ENCODE results near the gene PHF2. TPM values are rescaled to one million over a fixed set of nuclear protein-coding genes. Genes with fewer than 3 reads are reported as not detected.

Gene PHF2
- total and polyA plus RNA-seq, 2 of the 4 experiments (the other 2 are of a cell fraction): 5.9 to 9.5 TPM

- H3K27ac ChIP-seq (ENCODE audit: insufficient read depth, low read length): no peak overlapping the region
- DNase-seq: no peak
- no peak overlapping the region for H2BK20ac ChIP-seq (ENCODE audit: low read depth, low read length)
- TF ChIP-seq RAD21 (IDR thresholded peaks at IDR 0.05; ENCODE audit: low read length): no peak
- TF ChIP-seq CEBPB (IDR thresholded peaks at IDR 0.05; ENCODE audit: low read depth, low read length): no peak
- no peak for TF ChIP-seq MXI1 (IDR thresholded peaks at IDR 0.05; ENCODE audit: borderline replicate concordance, low read depth, low read length)
- no peak for TF ChIP-seq ELK1 (IDR thresholded peaks at IDR 0.05; ENCODE audit: borderline replicate concordance, low read depth, low read length)
- no peak for TF ChIP-seq BHLHE40 (IDR thresholded peaks at IDR 0.05; ENCODE audit: low read depth, low read length)
- no peak for TF ChIP-seq USF2 (IDR thresholded peaks at IDR 0.05; ENCODE audit: low read depth, low read length)
- TF ChIP-seq RFX5 (IDR thresholded peaks at IDR 0.05; ENCODE audit: low read depth, low read length): no peak
- TF ChIP-seq RCOR1 (IDR thresholded peaks at IDR 0.05; ENCODE audit: insufficient replicate concordance, low read length): no peak
- no peak for TF ChIP-seq SMC3 (IDR thresholded peaks at IDR 0.05; ENCODE audit: low read depth, low read length)
- TF ChIP-seq MAZ (IDR thresholded peaks at IDR 0.05; ENCODE audit: borderline replicate concordance, low read depth, low read length): no peak
- no peak for TF ChIP-seq POLR2A (IDR thresholded peaks at IDR 0.05; ENCODE audit: low read depth, low read length)
- no peak for TF ChIP-seq NFE2L2 (IDR thresholded peaks at IDR 0.05; ENCODE audit: low read depth, low read length)
- no peak for TF ChIP-seq CHD1 (IDR thresholded peaks at IDR 0.05; ENCODE audit: low read depth, low read length)
- no peak for TF ChIP-seq MAFK (IDR thresholded peaks at IDR 0.05; ENCODE audit: low read depth, low read length)
- TF ChIP-seq CTCF (conservative IDR thresholded peaks at IDR 0.05; ENCODE audit: low read depth, low read length): no peak
- no peak for TF ChIP-seq FOS (IDR thresholded peaks at IDR 0.05; ENCODE audit: low read depth, low read length)
- H3K23ac ChIP-seq (ENCODE audit: low read depth, low read length): no peak overlapping the region
- H3K4me3 ChIP-seq (ENCODE audit: insufficient read depth, low read depth, low read length): no peak overlapping the region
- no peak overlapping the region for H2AK5ac ChIP-seq (ENCODE audit: low read depth, low read length)
- no peak overlapping the region for H3K56ac ChIP-seq (ENCODE audit: extremely low read depth, insufficient read depth, low read length)
- H4K20me1 ChIP-seq (ENCODE audit: insufficient read depth, low read length): no peaks in the 10 kb centered on the region
- intact Hi-C loops (cut with micrococcal nuclease) (no loop called here), in situ Hi-C loops (cut with MboI; ENCODE audit: low sequenced_read_pairs) (loop anchor here (25.0 kb wide), 1 partner anchor 490 kb away; no protein-coding TSS in a partner anchor), dilution Hi-C loops (cut with HindIII; ENCODE audit: low sequenced_read_pairs, unreplicated experiment) (no loop called here)
- no peak overlapping the region for H3K18ac ChIP-seq (ENCODE audit: low read depth, low read length)
- H2AFZ ChIP-seq (replicated peaks; ENCODE audit: low read length, poor library complexity): no peak overlapping the region
- POLR2A ChIA-PET (ENCODE audit: unreplicated experiment): no interaction called here
- H2BK15ac ChIP-seq (ENCODE audit: low read depth, low read length): no peak overlapping the region
- H3K9ac ChIP-seq (ENCODE audit: low read depth, low read length): no peak overlapping the region
- no peaks in the 10 kb centered on the region for H3K79me1 ChIP-seq (ENCODE audit: low read depth in 1 of 2, low read length in 2 of 2)
- no peaks in the 10 kb centered on the region for H3K4me1 ChIP-seq (ENCODE audit: control insufficient read depth, insufficient read depth, low read length)
- no peak for ATAC-seq (ENCODE audit: low read depth)
- H2AK9ac ChIP-seq (replicated peaks; ENCODE audit: low read depth, low read length, poor library complexity): no peak overlapping the region
- no peak overlapping the region for H3K4me2 ChIP-seq (ENCODE audit: low read depth, low read length)
- H3K14ac ChIP-seq (replicated peaks; ENCODE audit: low read depth, low read length): no peak overlapping the region
- no peak overlapping the region for H2BK120ac ChIP-seq (ENCODE audit: low read depth, low read length)
- H4K5ac ChIP-seq (ENCODE audit: low read depth, low read length): no peak overlapping the region
- CTCF ChIA-PET: no interaction called here
- no peaks in the 10 kb centered on the region for H3K9me1 ChIP-seq (ENCODE audit: insufficient read depth, low read length)
- H3K4ac ChIP-seq (ENCODE audit: low read depth, low read length): no peak overlapping the region
- 82% methylated on average over 14 of the region's 28 CpGs; no CpG with 5 or more reads in 1 of the 2 experiments for WGBS, 2 experiments (ENCODE audit: extremely low coverage in 2 of 2, insufficient read length in 1 of 2)
- peaks cover 6% of the 10 kb centered on the region for H3K9me3 ChIP-seq (ENCODE audit: control insufficient read depth, insufficient read depth, low read length)
- H4K8ac ChIP-seq (ENCODE audit: low read depth in 2 of 2, low read length in 2 of 2): no peak overlapping the region
- no peak overlapping the region for H2BK5ac ChIP-seq (ENCODE audit: low read depth, low read length, poor library complexity, severe bottlenecking)
- H3K27me3 ChIP-seq (ENCODE audit: control insufficient read depth, insufficient read depth, low read length): no peaks in the 10 kb centered on the region
- BruUV-seq (replicated peaks): no TSS peak
- H3K36me3 ChIP-seq (ENCODE audit: control insufficient read depth, insufficient read depth, low read length): no peaks in the 10 kb centered on the region
- no peak overlapping the region for H4K91ac ChIP-seq (ENCODE audit: insufficient read depth, low read depth, low read length)
Measured at GRCh38 chr9:93697352-93698139, 121.2 kb downstream of the PHF2 start.
